HepG2 (cell line): Measurements from ENCODE around the gene IL11RA. TPM values are rescaled to one million over a fixed set of nuclear protein-coding genes. Genes with fewer than 3 reads are reported as not detected.
A peak's percentile ranks its signal among the peaks of the same experiment; 100 is the strongest.

ENCODE experiments used
- CBX2 ChIP-seq, 2 experiments: fragments of 200-600 bp in 1 of 2; sonication (generic); formaldehyde crosslinking in 1 of 2; IDR thresholded peaks; 2 replicates each; pipeline versions ENCODE4 v1.7.0 to v1.8.1; 2018 to 2022; ENCODE audit warnings: low read depth in 2 of 2, low read length in 1 of 2, mild to moderate bottlenecking in 1 of 2, missing genetic modification reagents in 1 of 2
- CBX5 ChIP-seq: sonication (generic); formaldehyde crosslinking; IDR thresholded peaks from 2 replicates; pipeline ENCODE4 v1.4.0; 2020; ENCODE audit warnings: missing genetic modification reagents, borderline replicate concordance
- EED ChIP-seq: sonication (generic); formaldehyde crosslinking; IDR thresholded peaks from 2 replicates; pipeline ENCODE4 v1.5.0; 2020; ENCODE audit warnings: mild to moderate bottlenecking, missing genetic modification reagents
- FOSL1 ChIP-seq: sonication (generic); formaldehyde crosslinking; IDR thresholded peaks from 2 replicates; pipeline ENCODE4 v1.9.0; 2021; ENCODE audit warnings: missing genetic modification reagents, borderline replicate concordance
- FOXP1 ChIP-seq, 2 experiments: fragments of 450-650 bp in 1 of 2; IDR thresholded peaks; 2 replicates each; pipeline ENCODE4 v1.6.1; 2017 to 2018; ENCODE audit warnings: antibody characterized with exemption in 1 of 2
- HIVEP1 ChIP-seq: sonication (generic); formaldehyde crosslinking; IDR thresholded peaks from 2 replicates; pipeline ENCODE4 v1.4.0; 2020; ENCODE audit warnings: mild to moderate bottlenecking, missing genetic modification reagents
- KMT2A ChIP-seq: sonication (generic); formaldehyde crosslinking; IDR thresholded peaks from 2 replicates; pipeline ENCODE4 v1.4.0; 2020; ENCODE audit warnings: missing genetic modification reagents
- NCOA5 ChIP-seq: sonication (generic); formaldehyde crosslinking; IDR thresholded peaks from 2 replicates; pipeline ENCODE4 v1.4.0; 2020; ENCODE audit warnings: missing genetic modification reagents
- SMC3 ChIP-seq: IDR thresholded peaks from 2 replicates; pipeline ENCODE4 v1.6.1; 2011; ENCODE audit warnings: low read length, improper control_type of control experiment
- YY1 ChIP-seq: IDR thresholded peaks from 2 replicates; pipeline ENCODE4 v1.6.1; 2011; ENCODE audit warnings: low read length, low read depth, moderate library complexity, mild to moderate bottlenecking; ENCODE audit not compliant: insufficient read depth, insufficient replicate concordance
- ZMAT3 ChIP-seq: sonication (generic); formaldehyde crosslinking; conservative IDR thresholded peaks from 2 replicates; pipeline ENCODE4 v1.7.0; 2021; ENCODE audit warnings: missing genetic modification reagents
- ZNF382 ChIP-seq: sonication (generic); formaldehyde crosslinking; IDR thresholded peaks from 2 replicates; pipeline ENCODE4 v1.5.0; 2020; ENCODE audit warnings: missing genetic modification reagents, mild to moderate bottlenecking, borderline replicate concordance
- ZNF670 ChIP-seq: sonication (generic); formaldehyde crosslinking; IDR thresholded peaks from 2 replicates; pipeline ENCODE4 v1.8.0; 2022; ENCODE audit warnings: mild to moderate bottlenecking, missing genetic modification reagents, borderline replicate concordance
- ZNF703 ChIP-seq: sonication (generic); formaldehyde crosslinking; IDR thresholded peaks from 2 replicates; pipeline ENCODE4 v1.5.1; 2020; ENCODE audit warnings: missing genetic modification reagents, mild to moderate bottlenecking, moderate library complexity, borderline replicate concordance
- ZNF839 ChIP-seq: sonication (generic); formaldehyde crosslinking; IDR thresholded peaks from 2 replicates; pipeline ENCODE4 v1.4.0; 2020; ENCODE audit warnings: missing genetic modification reagents, mild to moderate bottlenecking, borderline replicate concordance
- ZNF891 ChIP-seq: sonication (generic); formaldehyde crosslinking; IDR thresholded peaks from 2 replicates; pipeline ENCODE4 v1.5.0; 2020; ENCODE audit warnings: mild to moderate bottlenecking, missing genetic modification reagents
- polyA plus RNA-seq, 8 experiments: library from polyadenylated mRNA; depleted of rRNA in 3 of 8; stranded (reverse) in 7 of 8; unstranded in 1 of 8; fragments of >200 nt; fragmentation: Illumina TruSeq in 4 of 8; extraction: Trizol in 4 of 8; gene quantifications; 2 replicates each; pipeline versions ENCODE4 v1.2.1 to v1.2.3, GENCODE V29; 2011 to 2016; ENCODE audit warnings: low read depth in 4 of 8, missing spikeins in 1 of 8, mixed read lengths in 1 of 8; ENCODE audit not compliant: insufficient read depth in 1 of 8
- total RNA-seq, 5 experiments: library from RNA; depleted of rRNA; stranded (reverse); fragments of >200 nt; fragmentation: Illumina TruSeq; extraction: Trizol; gene quantifications; 2 replicates each; pipeline ENCODE4 v1.2.3, GENCODE V29; 2016; ENCODE audit warnings: low read depth in 1 of 5
- TF ChIP-seq, protein P1 (sequence below): sonication (generic); formaldehyde crosslinking; IDR thresholded peaks from 2 replicates; pipeline ENCODE4 v1.4.0; 2020; ENCODE audit warnings: missing genetic modification reagents; ENCODE audit errors: not compliant biosample characterization
- TF ChIP-seq, protein P2 (sequence below): sonication (generic); formaldehyde crosslinking; conservative IDR thresholded peaks from 2 replicates; pipeline ENCODE4 v1.8.0; 2022; ENCODE audit warnings: low read depth, missing genetic modification reagents
- TF ChIP-seq, protein P3 (sequence below): sonication (generic); formaldehyde crosslinking; IDR thresholded peaks from 2 replicates; pipeline ENCODE4 v1.9.0; 2021; ENCODE audit warnings: missing genetic modification reagents, mild to moderate bottlenecking, borderline replicate concordance
- TF ChIP-seq, protein P4 (sequence below): IDR thresholded peaks from 2 replicates; pipeline ENCODE4 v1.6.1; 2012; ENCODE audit warnings: low read length, improper control_type of control experiment
- TF ChIP-seq, protein P5 (sequence below): sonication (generic); formaldehyde crosslinking; IDR thresholded peaks from 2 replicates; pipeline ENCODE4 v1.8.0; 2022; ENCODE audit warnings: missing genetic modification reagents, mild to moderate bottlenecking, borderline replicate concordance

Gene IL11RA
- total and polyA plus RNA-seq, 2 of the 13 experiments (the other 11 are each of a cell fraction or from before 2014, with no cell fraction given), result 2.0 to 4.2 TPM

DNA sequence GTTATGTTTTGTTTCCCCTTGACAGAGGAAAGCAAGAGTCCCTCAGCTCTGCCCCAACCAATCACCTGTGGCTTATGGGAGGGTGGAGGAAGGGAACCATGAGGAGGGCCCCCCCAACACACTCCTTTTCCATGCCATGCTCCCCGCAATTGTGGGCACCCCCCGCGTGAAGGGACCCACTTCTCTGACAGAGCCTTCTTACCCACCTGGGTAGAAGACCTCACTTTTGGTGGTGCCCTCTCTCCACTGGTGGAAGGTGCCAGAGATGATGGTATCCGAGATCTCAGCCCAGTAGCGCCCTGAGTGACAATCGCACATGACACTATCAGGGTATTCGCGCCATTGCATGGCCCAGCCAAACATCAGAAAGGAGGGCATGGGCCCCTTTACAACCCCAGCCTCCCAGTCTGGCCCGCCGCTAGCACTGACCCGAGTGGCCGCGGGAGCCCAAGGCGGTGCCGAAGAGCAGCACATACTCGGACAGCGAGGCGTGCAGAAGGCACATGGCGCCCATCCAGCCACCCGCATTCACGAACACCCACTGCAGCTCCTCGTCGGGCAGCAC, 15.1 kb upstream of the IL11RA start (continued):
- TF ChIP-seq YY1, result peak; percentile 2
- no peak for TF ChIP-seq NCOA5 (CRISPR knock-in tag)
- TF ChIP-seq FOXP1 (IDR thresholded peaks at IDR 0.05), result no peak
- TF ChIP-seq FOXP1 (CRISPR knock-in tag; IDR thresholded peaks at IDR 0.05), result no peak
- TF ChIP-seq ZNF839 (CRISPR knock-in tag), result no peak
- no peak for TF ChIP-seq CBX2 (IDR thresholded peaks at IDR 0.05; ENCODE audit: low read depth, low read length)
- no peak for TF ChIP-seq CBX2 (CRISPR knock-in tag; IDR thresholded peaks at IDR 0.05; ENCODE audit: low read depth)
- TF ChIP-seq, protein P1, sequence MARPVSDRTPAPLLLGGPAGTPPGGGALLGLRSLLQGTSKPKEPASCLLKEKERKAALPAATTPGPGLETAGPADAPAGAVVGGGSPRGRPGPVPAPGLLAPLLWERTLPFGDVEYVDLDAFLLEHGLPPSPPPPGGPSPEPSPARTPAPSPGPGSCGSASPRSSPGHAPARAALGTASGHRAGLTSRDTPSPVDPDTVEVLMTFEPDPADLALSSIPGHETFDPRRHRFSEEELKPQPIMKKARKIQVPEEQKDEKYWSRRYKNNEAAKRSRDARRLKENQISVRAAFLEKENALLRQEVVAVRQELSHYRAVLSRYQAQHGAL, result no peak
- TF ChIP-seq FOSL1 (CRISPR knock-in tag), result no peak
- no peak for TF ChIP-seq ZMAT3
- TF ChIP-seq, protein P2, sequence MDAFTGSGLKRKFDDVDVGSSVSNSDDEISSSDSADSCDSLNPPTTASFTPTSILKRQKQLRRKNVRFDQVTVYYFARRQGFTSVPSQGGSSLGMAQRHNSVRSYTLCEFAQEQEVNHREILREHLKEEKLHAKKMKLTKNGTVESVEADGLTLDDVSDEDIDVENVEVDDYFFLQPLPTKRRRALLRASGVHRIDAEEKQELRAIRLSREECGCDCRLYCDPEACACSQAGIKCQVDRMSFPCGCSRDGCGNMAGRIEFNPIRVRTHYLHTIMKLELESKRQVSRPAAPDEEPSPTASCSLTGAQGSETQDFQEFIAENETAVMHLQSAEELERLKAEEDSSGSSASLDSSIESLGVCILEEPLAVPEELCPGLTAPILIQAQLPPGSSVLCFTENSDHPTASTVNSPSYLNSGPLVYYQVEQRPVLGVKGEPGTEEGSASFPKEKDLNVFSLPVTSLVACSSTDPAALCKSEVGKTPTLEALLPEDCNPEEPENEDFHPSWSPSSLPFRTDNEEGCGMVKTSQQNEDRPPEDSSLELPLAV (CRISPR knock-in tag), result no peak; the same call in 1 of the 2 replicates
- TF ChIP-seq, protein P3, sequence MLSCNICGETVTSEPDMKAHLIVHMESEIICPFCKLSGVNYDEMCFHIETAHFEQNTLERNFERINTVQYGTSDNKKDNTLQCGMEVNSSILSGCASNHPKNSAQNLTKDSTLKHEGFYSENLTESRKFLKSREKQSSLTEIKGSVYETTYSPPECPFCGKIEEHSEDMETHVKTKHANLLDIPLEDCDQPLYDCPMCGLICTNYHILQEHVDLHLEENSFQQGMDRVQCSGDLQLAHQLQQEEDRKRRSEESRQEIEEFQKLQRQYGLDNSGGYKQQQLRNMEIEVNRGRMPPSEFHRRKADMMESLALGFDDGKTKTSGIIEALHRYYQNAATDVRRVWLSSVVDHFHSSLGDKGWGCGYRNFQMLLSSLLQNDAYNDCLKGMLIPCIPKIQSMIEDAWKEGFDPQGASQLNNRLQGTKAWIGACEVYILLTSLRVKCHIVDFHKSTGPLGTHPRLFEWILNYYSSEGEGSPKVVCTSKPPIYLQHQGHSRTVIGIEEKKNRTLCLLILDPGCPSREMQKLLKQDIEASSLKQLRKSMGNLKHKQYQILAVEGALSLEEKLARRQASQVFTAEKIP (CRISPR knock-in tag), result no peak
- no peak for TF ChIP-seq ZNF670 (CRISPR knock-in tag)
- TF ChIP-seq, protein P4, sequence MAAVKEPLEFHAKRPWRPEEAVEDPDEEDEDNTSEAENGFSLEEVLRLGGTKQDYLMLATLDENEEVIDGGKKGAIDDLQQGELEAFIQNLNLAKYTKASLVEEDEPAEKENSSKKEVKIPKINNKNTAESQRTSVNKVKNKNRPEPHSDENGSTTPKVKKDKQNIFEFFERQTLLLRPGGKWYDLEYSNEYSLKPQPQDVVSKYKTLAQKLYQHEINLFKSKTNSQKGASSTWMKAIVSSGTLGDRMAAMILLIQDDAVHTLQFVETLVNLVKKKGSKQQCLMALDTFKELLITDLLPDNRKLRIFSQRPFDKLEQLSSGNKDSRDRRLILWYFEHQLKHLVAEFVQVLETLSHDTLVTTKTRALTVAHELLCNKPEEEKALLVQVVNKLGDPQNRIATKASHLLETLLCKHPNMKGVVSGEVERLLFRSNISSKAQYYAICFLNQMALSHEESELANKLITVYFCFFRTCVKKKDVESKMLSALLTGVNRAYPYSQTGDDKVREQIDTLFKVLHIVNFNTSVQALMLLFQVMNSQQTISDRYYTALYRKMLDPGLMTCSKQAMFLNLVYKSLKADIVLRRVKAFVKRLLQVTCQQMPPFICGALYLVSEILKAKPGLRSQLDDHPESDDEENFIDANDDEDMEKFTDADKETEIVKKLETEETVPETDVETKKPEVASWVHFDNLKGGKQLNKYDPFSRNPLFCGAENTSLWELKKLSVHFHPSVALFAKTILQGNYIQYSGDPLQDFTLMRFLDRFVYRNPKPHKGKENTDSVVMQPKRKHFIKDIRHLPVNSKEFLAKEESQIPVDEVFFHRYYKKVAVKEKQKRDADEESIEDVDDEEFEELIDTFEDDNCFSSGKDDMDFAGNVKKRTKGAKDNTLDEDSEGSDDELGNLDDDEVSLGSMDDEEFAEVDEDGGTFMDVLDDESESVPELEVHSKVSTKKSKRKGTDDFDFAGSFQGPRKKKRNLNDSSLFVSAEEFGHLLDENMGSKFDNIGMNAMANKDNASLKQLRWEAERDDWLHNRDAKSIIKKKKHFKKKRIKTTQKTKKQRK, result no peak
- TF ChIP-seq ZNF382 (CRISPR knock-in tag), result no peak
- no peak for TF ChIP-seq EED (CRISPR knock-in tag)
- TF ChIP-seq CBX5 (CRISPR knock-in tag), result no peak
- no peak for TF ChIP-seq KMT2A (CRISPR knock-in tag)
- TF ChIP-seq, protein P5, sequence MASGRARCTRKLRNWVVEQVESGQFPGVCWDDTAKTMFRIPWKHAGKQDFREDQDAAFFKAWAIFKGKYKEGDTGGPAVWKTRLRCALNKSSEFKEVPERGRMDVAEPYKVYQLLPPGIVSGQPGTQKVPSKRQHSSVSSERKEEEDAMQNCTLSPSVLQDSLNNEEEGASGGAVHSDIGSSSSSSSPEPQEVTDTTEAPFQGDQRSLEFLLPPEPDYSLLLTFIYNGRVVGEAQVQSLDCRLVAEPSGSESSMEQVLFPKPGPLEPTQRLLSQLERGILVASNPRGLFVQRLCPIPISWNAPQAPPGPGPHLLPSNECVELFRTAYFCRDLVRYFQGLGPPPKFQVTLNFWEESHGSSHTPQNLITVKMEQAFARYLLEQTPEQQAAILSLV, result no peak
- TF ChIP-seq HIVEP1 (CRISPR knock-in tag), result no peak
- TF ChIP-seq ZNF703 (CRISPR knock-in tag), result peak; percentile 38; the same call in 1 of the 2 replicates
- TF ChIP-seq SMC3, result no peak
- peak; percentile 91; the same call in 1 of the 2 replicates for TF ChIP-seq ZNF891
